ENCODE data around the gene GFI1B. TPM values are rescaled to one million over a fixed set of nuclear protein-coding genes. Genes with fewer than 3 reads are reported as not detected.

Gene GFI1B
- polyA plus RNA-seq, 1 donor from 2014 or later = not detected

GRCh38 chr9:132991351-132992300 is 13.1 kb downstream of the GFI1B start:
- Histone ChIP-seq H2AFZ (ENCODE audit: low read depth, low read length) (no peak overlapping the region), H3K9me3 (ENCODE audit: low read length) (no peaks in the 10 kb centered on the region), H4K20me1 (ENCODE audit: insufficient read depth) (no peaks in the 10 kb centered on the region), H3F3A (ENCODE audit: insufficient read depth, low read length, poor library complexity, severe bottlenecking) (no peaks in the 10 kb centered on the region), H3K27me3 (ENCODE audit: insufficient read depth, low read depth, low read length) (no peaks in the 10 kb centered on the region), H3K4me3 (ENCODE audit: low read length) (no peak overlapping the region), H3K4me2 (ENCODE audit: low read length) (no peak overlapping the region), H3K27ac (ENCODE audit: low read length) (no peak overlapping the region), H3K9me2 (ENCODE audit: insufficient read depth, low read length) (no peaks in the 10 kb centered on the region), H3K9ac (ENCODE audit: low read length) (no peak overlapping the region), H3K36me3 (ENCODE audit: insufficient read depth, low read length) (no peaks in the 10 kb centered on the region), H3K79me2 (replicated peaks; ENCODE audit: insufficient read depth, low read length) (no peaks in the 10 kb centered on the region)
- TF ChIP-seq SMC3 (conservative IDR thresholded peaks at IDR 0.05; ENCODE audit: poor library complexity) (no peak), EZH2 (IDR thresholded peaks at IDR 0.05; ENCODE audit: borderline replicate concordance, insufficient read depth, low read length, poor library complexity, severe bottlenecking) (no peak), POLR2AphosphoS5 (IDR thresholded peaks at IDR 0.05) (no peak), REST (IDR thresholded peaks at IDR 0.05; ENCODE audit: borderline replicate concordance) (no peak), MXI1 (conservative IDR thresholded peaks at IDR 0.05; ENCODE audit: poor library complexity, severe bottlenecking) (no peak), CTCF (IDR thresholded peaks at IDR 0.05; ENCODE audit: poor library complexity, severe bottlenecking) (no peak), EP300 (conservative IDR thresholded peaks at IDR 0.05; ENCODE audit: poor library complexity, severe bottlenecking) (no peak), RAD21 (conservative IDR thresholded peaks at IDR 0.05) (no peak), TAF1 (IDR thresholded peaks at IDR 0.05; ENCODE audit: low read depth) (no peak)

- H4K20me1 ChIP-seq (ENCODE audit: insufficient read depth) = no peaks in the 10 kb centered on the region
- H3K79me2 ChIP-seq (replicated peaks; ENCODE audit: insufficient read depth, low read length) = no peaks in the 10 kb centered on the region
- H2AFZ ChIP-seq (ENCODE audit: low read depth, low read length) = no peak overlapping the region
- H3K36me3 ChIP-seq (ENCODE audit: insufficient read depth, low read length) = no peaks in the 10 kb centered on the region
- no peaks in the 10 kb centered on the region for H3K9me3 ChIP-seq (ENCODE audit: low read length)
- no peaks in the 10 kb centered on the region for H3F3A ChIP-seq (ENCODE audit: insufficient read depth, low read length, poor library complexity, severe bottlenecking)
- TF ChIP-seq TAF1 (IDR thresholded peaks at IDR 0.05; ENCODE audit: low read depth) (no peak), POLR2AphosphoS5 (IDR thresholded peaks at IDR 0.05) (no peak), EZH2 (IDR thresholded peaks at IDR 0.05; ENCODE audit: borderline replicate concordance, insufficient read depth, low read length, poor library complexity, severe bottlenecking) (no peak), SMC3 (conservative IDR thresholded peaks at IDR 0.05; ENCODE audit: poor library complexity) (no peak), REST (IDR thresholded peaks at IDR 0.05; ENCODE audit: borderline replicate concordance) (no peak), CTCF (IDR thresholded peaks at IDR 0.05; ENCODE audit: poor library complexity, severe bottlenecking) (no peak)
- H3K27me3 ChIP-seq (ENCODE audit: insufficient read depth, low read depth, low read length) = no peaks in the 10 kb centered on the region
- H3K4me2 ChIP-seq (ENCODE audit: low read length) = no peak overlapping the region
- no peaks in the 10 kb centered on the region for H3K9me2 ChIP-seq (ENCODE audit: insufficient read depth, low read length)
- no peak overlapping the region for H3K27ac ChIP-seq (ENCODE audit: low read length)
- H3K9ac ChIP-seq (ENCODE audit: low read length) = no peak overlapping the region
- H3K4me3 ChIP-seq (ENCODE audit: low read length) = no peak overlapping the region
These were observed 15.0 kb downstream of the GFI1B start for GRCh38 chr9:132993511-132993939.
